HCT116 (cell line): ENCODE measurements around the gene HOTAIR. TPM values are rescaled to one million over a fixed set of nuclear protein-coding genes. Genes with fewer than 3 reads are reported as not detected.

Experiments used
- ATAC-seq: fragments of 200-7000 bp; cut with Tn5 transposase; 2 replicates; pipeline ENCODE4 v1.9.1; 2020; ENCODE audit warnings: mild to moderate bottlenecking, moderate library complexity
- BruUV-seq: library from RNA; stranded (reverse); fragments of 400-500 nt; replicated peaks from 2 replicates; lab custom pipeline; 2021; lab: Mats Ljungman, UMichigan
- CTCF ChIA-PET: fragments of 300-600 bp; sonication (Branson Sonifier 250); formaldehyde crosslinking; loops from one replicate; lab custom pipeline; 2021; ENCODE audit warnings: antibody characterized with exemption; lab: Charles Lee
- POLR2A ChIA-PET: fragments of 300-600, 350-600 bp; sonication (Branson Sonifier 250); formaldehyde crosslinking; loops from one replicate; lab custom pipeline; 2021; ENCODE audit warnings: antibody characterized with exemption; lab: Charles Lee
- RAD21 ChIA-PET, 2 experiments: fragments of 300-600 bp; sonication (Branson Sonifier 250); formaldehyde crosslinking; loops; one replicate each; lab custom pipeline; 2023; ENCODE audit warnings: low total read pairs in 2 of 2; ENCODE audit not compliant: uncharacterized antibody in 2 of 2, unreplicated experiment in 2 of 2, low non-redundant PET in 1 of 2; lab: Charles Lee
- DNase-seq: peaks from one replicate; pipeline ENCODE4 v3.0.0-alpha.2; 2010; ENCODE audit warnings: low read depth, low spot score
- H2AFZ ChIP-seq: fragments of 200-600 bp; shearing (Covaris generic), sonication (generic); 2 replicates; pipeline ENCODE4 v1.6.1; 2017; ENCODE audit warnings: low read depth, mixed run types, mixed read lengths, antibody characterized with exemption, low read length; ENCODE audit not compliant: poor library complexity, severe bottlenecking
- H3K27ac ChIP-seq: 2 replicates; pipeline ENCODE4 v1.5.1; 2012; ENCODE audit warnings: low read depth, low read length
- H3K27me3 ChIP-seq: fragments of 200-600 bp; sonication (generic); 2 replicates; pipeline ENCODE4 v1.6.1; 2016; ENCODE audit warnings: mixed run types, low read length, mixed read lengths; ENCODE audit not compliant: insufficient read depth
- H3K36me3 ChIP-seq, 2 experiments: fragments of 200-500 bp in 1 of 2; fragments of 200-600 bp in 1 of 2; sonication (Bioruptor generic) in 1 of 2; sonication (generic) in 1 of 2; 2 replicates each; pipeline versions ENCODE4 v1.5.1 to v1.6.1; 2014 to 2016; ENCODE audit warnings: low read length in 2 of 2, inconsistent platforms in 1 of 2, mixed read lengths in 1 of 2, mixed run types in 1 of 2; ENCODE audit not compliant: insufficient read depth in 2 of 2, control insufficient read depth in 1 of 2
- H3K4me1 ChIP-seq, 2 experiments: fragments of 200-600 bp in 1 of 2; sonication (generic) in 1 of 2; 2 replicates each; pipeline versions ENCODE4 v1.5.1 to v1.6.1; 2012 to 2017; ENCODE audit warnings: low read length in 2 of 2, inconsistent platforms in 1 of 2, mild to moderate bottlenecking in 1 of 2, mixed read lengths in 1 of 2, mixed run types in 1 of 2, moderate library complexity in 1 of 2; ENCODE audit not compliant: insufficient read depth in 2 of 2, control insufficient read depth in 1 of 2
- H3K4me2 ChIP-seq: fragments of 200-600 bp; sonication (generic); 2 replicates; pipeline ENCODE4 v1.6.1; 2017; ENCODE audit warnings: mixed run types, low read length, mixed read lengths
- H3K4me3 ChIP-seq, 2 experiments: fragments of 200-600 bp in 1 of 2; sonication (generic) in 1 of 2; replicated peaks in 1 of 2; 2 replicates each; pipeline ENCODE4 v1.5.1; 2011 to 2016; ENCODE audit warnings: low read length in 2 of 2, control low read depth in 1 of 2, low read depth in 1 of 2, mild to moderate bottlenecking in 1 of 2, mixed read lengths in 1 of 2, mixed run types in 1 of 2
- H3K79me2 ChIP-seq: fragments of 200-600 bp; sonication (generic); 2 replicates; pipeline ENCODE4 v1.6.1; 2017; ENCODE audit warnings: mild to moderate bottlenecking, mixed run types, low read length, moderate library complexity, mixed read lengths; ENCODE audit not compliant: insufficient read depth
- H3K9ac ChIP-seq: fragments of 200-600 bp; sonication (generic); 2 replicates; pipeline ENCODE4 v1.6.1; 2016; ENCODE audit warnings: low read length, mixed read lengths
- H3K9me2 ChIP-seq: fragments of 200-600 bp; sonication (generic), shearing (Covaris generic); 2 replicates; pipeline ENCODE4 v1.6.1; 2017; ENCODE audit warnings: mixed run types, mild to moderate bottlenecking, moderate library complexity; ENCODE audit not compliant: insufficient read depth
- H3K9me3 ChIP-seq, 2 experiments: fragments of 200-500 bp in 1 of 2; fragments of 200-600 bp in 1 of 2; sonication (Bioruptor generic) in 1 of 2; sonication (generic) in 1 of 2; 2 replicates each; pipeline ENCODE4 v1.6.1; 2014 to 2017; ENCODE audit warnings: low read length in 2 of 2, mixed read lengths in 2 of 2, inconsistent platforms in 1 of 2, low read depth in 1 of 2, mild to moderate bottlenecking in 1 of 2, mixed run types in 1 of 2, moderate library complexity in 1 of 2; ENCODE audit not compliant: control insufficient read depth in 1 of 2, insufficient read depth in 1 of 2
- H4K20me1 ChIP-seq: fragments of 200-600 bp; sonication (generic), shearing (Covaris generic); 2 replicates; pipeline ENCODE4 v1.6.1; 2017; ENCODE audit warnings: mixed run types, mild to moderate bottlenecking, moderate library complexity; ENCODE audit not compliant: insufficient read depth
- EZH2 ChIP-seq: fragments of 200-600 bp; sonication (generic); IDR thresholded peaks from 2 replicates; pipeline ENCODE4 v1.6.1; 2017; ENCODE audit warnings: antibody characterized with exemption, mixed run types
- REST ChIP-seq: IDR thresholded peaks from 2 replicates; pipeline ENCODE4 v1.6.1; 2012; ENCODE audit warnings: low read depth
- TCF7L2 ChIP-seq: IDR thresholded peaks from 2 replicates; pipeline ENCODE4 v1.7.0; 2011; ENCODE audit warnings: borderline replicate concordance, inconsistent platforms; ENCODE audit not compliant: insufficient read depth, insufficient read length; ENCODE audit errors: extremely low read depth
- ZBTB33 ChIP-seq: IDR thresholded peaks from 2 replicates; pipeline ENCODE4 v1.6.1; 2011; ENCODE audit warnings: mild to moderate bottlenecking, low read length, moderate library complexity; ENCODE audit not compliant: insufficient replicate concordance; ENCODE audit errors: extremely low read depth
- intact Hi-C: fragments of 100-400 bp; cut with micrococcal nuclease; formaldehyde crosslinking; loops from 2 replicates; pipeline ENCODE4 v1.10.0; 2022
- total RNA-seq: library from RNA; stranded (reverse); gene quantifications from one replicate; pipeline ENCODE4 v1.2.1, GENCODE V29; 2021; ENCODE audit not compliant: unreplicated experiment

HOTAIR gene
- total RNA-seq, 1 experiment from 2014 or later, result 0.25 TPM

- RAD21 ChIA-PET, result no interaction called here
- Histone ChIP-seq H3K79me2 (no peaks in the 10 kb centered on the region), H3K27me3 (no peaks in the 10 kb centered on the region), H3K36me3 (no peaks in the 10 kb centered on the region), H3K9me2 (no peaks in the 10 kb centered on the region), H4K20me1 (no peaks in the 10 kb centered on the region), H3K4me3 (no peak overlapping the region), H2AFZ (no peak overlapping the region), H3K9me3 (no peaks in the 10 kb centered on the region), H3K9ac (no peak overlapping the region), H3K4me1 (peaks cover 15 to 24% of the 10 kb centered on the region in 2 experiments), H3K27ac (no peak overlapping the region), H3K4me2 (no peak overlapping the region)
- TF ChIP-seq REST, result no peak
- TF ChIP-seq EZH2, result no peak
- no peak for TF ChIP-seq TCF7L2
- no peak for TF ChIP-seq ZBTB33
- BruUV-seq, result no TSS peak
- ATAC-seq (no peak), DNase-seq (no peak)
- intact Hi-C loops, result no loop called here
- CTCF ChIA-PET, result interaction anchor here (4.3 kb wide), 1 partner anchor 8 kb away, joined by 29 read pairs; no protein-coding TSS in a partner anchor
- POLR2A ChIA-PET, result no interaction called here
Observed at GRCh38 chr12:54014377-54015017, 39.7 kb upstream of the HOTAIR start.
